ENCODE results near the gene RDH14.
A peak's percentile ranks its signal among the peaks of the same experiment; 100 is the strongest.

Gene RDH14

DNA sequence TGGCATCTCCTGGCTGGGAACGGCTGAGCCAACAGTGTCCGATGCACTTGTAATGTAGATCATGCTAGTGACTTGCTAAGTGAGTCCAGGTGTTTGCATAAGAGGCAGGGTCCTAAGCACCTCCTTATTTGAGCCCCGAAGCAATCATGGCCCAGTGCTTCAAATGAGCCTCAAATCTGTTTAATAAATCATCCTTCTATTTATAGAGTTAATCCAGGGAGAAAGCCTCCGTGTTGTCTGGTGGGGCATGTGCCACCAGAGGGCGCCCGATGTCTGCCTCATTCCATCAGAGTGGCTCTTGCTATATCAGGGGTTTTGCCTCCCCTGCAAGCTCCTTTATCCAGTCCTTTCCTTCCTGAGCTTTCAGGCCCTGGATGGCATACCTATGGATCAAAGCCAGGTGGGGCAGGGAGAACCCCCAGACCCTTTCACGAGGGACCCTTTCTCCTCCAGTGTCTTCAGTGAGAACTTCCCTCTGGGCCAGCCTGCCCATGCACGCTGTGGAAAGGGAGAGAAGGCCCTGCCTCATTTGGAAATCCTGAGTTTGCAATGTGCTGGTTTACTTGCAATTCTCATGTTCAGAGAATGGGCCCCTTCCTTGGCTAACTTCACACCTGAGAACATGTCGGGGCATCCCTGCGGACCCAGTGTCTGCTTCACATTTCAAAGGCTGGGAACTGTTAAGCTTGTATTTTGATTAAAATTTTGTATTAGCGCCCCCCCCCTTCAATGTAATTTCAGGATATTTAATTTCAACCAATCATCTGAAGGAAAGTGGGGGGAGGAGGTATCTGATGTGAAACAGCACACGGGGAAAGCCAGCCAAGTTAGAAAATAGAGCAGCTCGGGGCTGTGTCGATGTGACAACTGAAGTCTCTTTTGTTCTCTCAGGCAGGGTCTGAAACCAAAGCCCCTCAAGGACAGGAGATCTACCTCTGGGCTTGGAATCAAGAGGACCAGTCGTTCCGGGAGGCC is 39.7 kb downstream of the RDH14 start:
- Histone ChIP-seq H3K27me3 (ENCODE audit: low read depth, low read length) (no peaks in the 10 kb centered on the region), H3K27ac (ENCODE audit: low read length) (no peak overlapping the region), H3K9me3 (ENCODE audit: control insufficient read depth in 1 of 2, low read length in 2 of 2) (no peaks in the 10 kb centered on the region), H3K4me1 (ENCODE audit: control insufficient read depth in 1 of 2, insufficient read depth in 2 of 2, low read length in 2 of 2) (peaks cover 0 to 27% of the 10 kb centered on the region in 2 donors), H3K36me3 (ENCODE audit: control insufficient read depth in 1 of 2, insufficient read depth in 2 of 2, low read length in 2 of 2) (no peaks in the 10 kb centered on the region), H3K4me3 (ENCODE audit: low read depth in 1 of 2, low read length in 2 of 2) (no peak overlapping the region)

DNA sequence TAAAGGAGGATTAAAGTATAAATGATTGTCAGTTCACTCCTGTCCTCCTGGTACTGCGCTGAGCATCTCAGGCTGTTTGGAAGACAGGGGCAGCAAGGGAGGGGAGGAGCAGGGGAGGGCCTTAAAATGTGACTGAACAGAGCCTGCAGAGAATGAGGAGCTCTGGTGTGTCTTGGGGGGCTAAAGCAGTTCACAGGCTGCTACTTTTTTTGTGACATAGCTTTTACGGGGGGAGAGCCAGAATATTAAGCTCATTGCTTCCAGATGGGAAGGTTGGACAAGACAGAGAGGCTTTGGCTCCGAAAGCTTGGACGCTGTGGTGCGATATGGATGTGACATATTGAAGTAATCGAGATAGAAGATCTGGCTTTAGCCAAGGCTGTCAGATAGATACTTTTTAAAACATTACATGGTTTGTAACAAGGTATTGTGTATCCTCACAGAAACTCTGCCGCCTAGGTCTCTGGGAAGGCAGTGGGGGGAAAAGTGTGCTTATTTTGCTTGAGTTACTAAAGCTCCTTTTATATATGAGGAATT is 40.5 kb downstream of the RDH14 start:
- H3K27ac ChIP-seq (ENCODE audit: low read length): no peak overlapping the region

DNA sequence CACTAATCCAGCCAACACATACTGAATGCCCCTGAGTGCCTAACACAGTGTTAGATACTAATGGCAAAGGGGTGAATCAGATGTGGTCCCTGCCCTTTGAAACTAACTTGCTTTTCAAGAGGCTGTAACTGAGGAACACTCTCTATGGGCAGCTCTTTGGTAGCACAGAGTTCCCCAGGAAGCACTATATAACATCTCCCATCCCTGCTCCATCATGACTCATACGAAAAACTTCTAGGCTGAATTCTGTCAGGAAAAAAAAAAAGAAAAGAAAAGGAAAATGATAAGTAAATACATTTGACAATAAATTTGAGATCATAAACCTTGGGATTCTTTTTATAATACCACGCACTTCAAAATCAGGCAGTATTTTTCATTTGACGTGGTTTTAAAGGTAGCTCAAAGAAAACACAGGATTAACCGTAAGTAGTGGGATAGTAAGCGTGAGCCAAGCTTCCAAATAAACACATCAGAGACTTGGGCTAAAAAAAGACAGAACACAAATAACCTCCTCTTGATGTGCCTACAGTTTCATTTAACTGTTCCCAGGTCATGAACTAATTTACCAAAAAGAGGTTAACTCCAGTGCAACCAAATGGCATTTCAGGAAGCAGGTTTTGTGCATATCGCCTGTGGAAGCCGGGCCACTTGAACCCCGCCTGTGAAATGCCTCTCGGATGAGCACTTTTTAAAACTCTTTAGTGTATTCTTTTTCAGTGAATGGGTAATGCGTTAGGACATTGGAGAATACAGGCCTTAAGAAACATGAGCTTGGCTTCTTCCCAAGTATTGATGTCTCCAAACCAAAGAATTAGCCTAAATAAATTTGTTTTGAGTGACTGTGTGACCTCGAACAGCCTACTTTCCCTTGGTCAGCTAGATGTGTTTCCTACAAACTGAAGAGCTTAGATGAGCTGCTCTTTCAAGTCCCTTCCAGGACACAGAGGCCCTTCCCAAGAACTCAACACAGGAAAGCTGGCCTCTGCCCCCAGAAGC is 42.0 kb downstream of the RDH14 start:
- Histone ChIP-seq H3K36me3 (ENCODE audit: control insufficient read depth in 1 of 2, insufficient read depth in 2 of 2, low read length in 2 of 2) (no peaks in the 10 kb centered on the region), H3K4me1 (ENCODE audit: control insufficient read depth in 1 of 2, insufficient read depth in 2 of 2, low read length in 2 of 2) (peaks cover 0 to 38% of the 10 kb centered on the region in 2 donors), H3K4me3 (ENCODE audit: low read depth in 1 of 2, low read length in 2 of 2) (no peak overlapping the region), H3K9me3 (ENCODE audit: control insufficient read depth in 1 of 2, low read length in 2 of 2) (no peaks in the 10 kb centered on the region), H3K27me3 (ENCODE audit: low read depth, low read length) (no peaks in the 10 kb centered on the region), H3K27ac (ENCODE audit: low read length) (peak overlapping the region; percentile 26)

More for the DNA sequence above, 40.5 kb downstream of the RDH14 start:
- Histone ChIP-seq H3K27me3 (ENCODE audit: low read depth, low read length) (no peaks in the 10 kb centered on the region), H3K9me3 (ENCODE audit: control insufficient read depth in 1 of 2, low read length in 2 of 2) (no peaks in the 10 kb centered on the region), H3K36me3 (ENCODE audit: control insufficient read depth in 1 of 2, insufficient read depth in 2 of 2, low read length in 2 of 2) (no peaks in the 10 kb centered on the region), H3K4me3 (ENCODE audit: low read depth in 1 of 2, low read length in 2 of 2) (no peak overlapping the region), H3K4me1 (ENCODE audit: control insufficient read depth in 1 of 2, insufficient read depth in 2 of 2, low read length in 2 of 2) (peaks cover 0 to 34% of the 10 kb centered on the region in 2 donors)

DNA sequence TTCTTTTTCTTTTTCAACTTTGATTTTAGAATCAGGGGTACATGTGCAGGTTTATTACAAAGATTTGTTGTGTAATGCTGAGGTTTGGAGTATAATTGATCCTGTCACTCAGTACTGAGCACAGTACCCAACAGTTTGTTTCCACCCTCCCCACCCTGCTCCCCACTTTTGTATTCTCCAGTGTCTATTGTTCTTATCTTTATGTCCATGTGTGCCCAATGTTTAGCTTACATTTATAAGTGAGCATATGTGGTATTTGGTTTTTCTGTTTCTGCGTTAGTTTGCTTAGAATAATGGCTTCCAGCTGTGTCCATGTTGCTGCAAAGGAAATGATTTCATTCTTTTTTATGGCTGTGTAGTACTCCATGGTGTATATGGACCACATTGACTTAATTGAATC is 43.1 kb downstream of the RDH14 start:
- no peaks in the 10 kb centered on the region for H3K27me3 ChIP-seq (ENCODE audit: low read depth, low read length)
- H3K36me3 ChIP-seq (ENCODE audit: control insufficient read depth in 1 of 2, insufficient read depth in 2 of 2, low read length in 2 of 2): no peaks in the 10 kb centered on the region
- no peaks in the 10 kb centered on the region for H3K9me3 ChIP-seq (ENCODE audit: control insufficient read depth in 1 of 2, low read length in 2 of 2)
- no peak overlapping the region for H3K4me3 ChIP-seq (ENCODE audit: low read depth in 1 of 2, low read length in 2 of 2)
- no peak overlapping the region for H3K27ac ChIP-seq (ENCODE audit: low read length)
- peaks cover 0 to 38% of the 10 kb centered on the region in 2 donors for H3K4me1 ChIP-seq (ENCODE audit: control insufficient read depth in 1 of 2, insufficient read depth in 2 of 2, low read length in 2 of 2)

DNA sequence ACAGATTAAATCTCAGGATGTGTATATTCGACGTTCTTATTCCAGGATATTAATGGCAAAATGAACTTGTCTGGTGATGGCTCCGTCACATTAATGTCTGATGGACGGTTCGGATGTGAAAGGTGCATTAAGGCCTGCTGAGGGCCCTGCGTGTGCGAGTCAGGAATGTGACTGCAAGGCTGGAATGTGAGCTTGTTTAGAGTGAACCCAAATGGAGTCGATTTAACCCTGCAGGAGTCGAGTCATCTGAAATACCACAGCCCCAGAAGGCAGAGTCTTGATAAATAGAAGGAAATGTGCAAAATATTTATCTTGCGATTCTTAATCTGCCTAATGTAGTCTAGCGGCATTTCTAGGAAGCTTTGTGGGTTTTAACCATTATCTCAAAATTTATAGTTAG is 44.3 kb downstream of the RDH14 start:
- H3K4me1 ChIP-seq (ENCODE audit: control insufficient read depth in 1 of 2, insufficient read depth in 2 of 2, low read length in 2 of 2): peaks cover 0 to 38% of the 10 kb centered on the region in 2 donors
- H3K27me3 ChIP-seq (ENCODE audit: low read depth, low read length): no peaks in the 10 kb centered on the region
- no peaks in the 10 kb centered on the region for H3K9me3 ChIP-seq (ENCODE audit: control insufficient read depth in 1 of 2, low read length in 2 of 2)
- H3K27ac ChIP-seq (ENCODE audit: low read length): no peak overlapping the region
- no peaks in the 10 kb centered on the region for H3K36me3 ChIP-seq (ENCODE audit: control insufficient read depth in 1 of 2, insufficient read depth in 2 of 2, low read length in 2 of 2)
- H3K4me3 ChIP-seq (ENCODE audit: low read depth in 1 of 2, low read length in 2 of 2): no peak overlapping the region

DNA sequence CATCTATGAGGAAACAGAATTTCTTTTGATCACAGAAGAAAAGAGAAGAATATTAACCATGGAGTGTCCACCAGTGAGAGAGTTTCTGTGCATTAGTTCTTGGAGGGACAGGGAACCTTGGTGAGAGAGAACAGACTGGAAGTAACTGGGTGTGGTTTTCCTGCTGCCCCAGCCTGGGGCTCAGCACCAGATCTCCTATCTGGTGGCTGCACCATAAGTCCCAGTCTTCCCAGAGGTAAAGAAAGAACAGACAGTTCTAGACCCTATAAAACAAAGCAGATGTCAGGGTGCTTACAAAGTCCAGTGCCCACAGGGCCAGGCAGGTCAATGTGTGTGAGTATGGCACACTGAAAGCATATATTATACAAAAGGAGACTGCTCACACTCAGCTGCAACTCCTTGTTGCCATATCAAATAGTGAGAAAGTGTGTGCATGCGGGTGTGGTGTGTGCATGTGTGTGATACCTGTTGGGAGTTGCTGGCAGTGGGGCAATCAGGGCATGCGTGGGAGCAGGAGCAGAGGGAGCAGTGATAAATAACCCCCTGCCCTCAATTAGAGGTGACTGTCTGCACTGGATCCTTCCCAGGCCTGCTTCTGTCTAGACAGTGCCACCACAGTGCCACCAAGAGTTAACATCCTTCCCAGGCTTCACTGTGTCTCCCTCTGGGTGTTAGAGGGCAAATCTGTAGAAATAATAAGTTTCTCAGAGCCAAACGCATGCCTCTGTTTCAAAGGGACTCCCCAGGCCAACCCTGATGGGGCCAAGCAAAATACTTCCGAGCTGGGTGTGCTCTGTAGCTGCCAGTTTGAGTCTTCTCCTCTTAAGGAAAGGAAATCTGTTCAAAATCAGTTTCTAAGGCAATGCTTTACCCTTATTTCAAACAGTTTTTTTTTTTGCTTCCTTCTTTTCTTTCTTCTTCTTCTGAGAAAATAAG is 45.7 kb downstream of the RDH14 start:
- Histone ChIP-seq H3K36me3 (ENCODE audit: control insufficient read depth in 1 of 2, insufficient read depth in 2 of 2, low read length in 2 of 2) (no peaks in the 10 kb centered on the region), H3K27me3 (ENCODE audit: low read depth, low read length) (no peaks in the 10 kb centered on the region), H3K4me1 (ENCODE audit: control insufficient read depth in 1 of 2, insufficient read depth in 2 of 2, low read length in 2 of 2) (peaks cover 0 to 27% of the 10 kb centered on the region in 2 donors), H3K4me3 (ENCODE audit: low read depth in 1 of 2, low read length in 2 of 2) (no peak overlapping the region), H3K9me3 (ENCODE audit: control insufficient read depth in 1 of 2, low read length in 2 of 2) (no peaks in the 10 kb centered on the region), H3K27ac (ENCODE audit: low read length) (no peak overlapping the region)

DNA sequence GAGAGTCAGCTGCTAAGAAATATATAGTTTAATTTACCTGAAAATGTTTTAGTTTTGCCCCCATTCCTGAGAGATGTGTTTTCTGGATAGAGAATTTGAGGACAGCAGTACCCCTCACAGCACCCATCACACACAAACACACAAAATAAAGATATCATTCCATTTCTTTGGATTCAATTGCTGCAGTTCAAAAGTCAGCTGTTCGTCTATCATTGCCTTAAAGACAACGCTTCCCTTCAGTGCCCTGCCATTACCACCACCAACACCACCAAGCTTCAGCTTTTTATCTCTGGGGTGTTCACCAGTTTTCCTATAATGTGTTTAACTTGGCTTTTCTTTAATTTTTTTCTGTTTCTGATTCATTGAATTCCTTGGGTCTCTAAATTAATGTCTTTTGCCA is 49.7 kb downstream of the RDH14 start:
- Histone ChIP-seq H3K27ac (ENCODE audit: low read length) (no peak overlapping the region), H3K36me3 (ENCODE audit: control insufficient read depth in 1 of 2, insufficient read depth in 2 of 2, low read length in 2 of 2) (no peaks in the 10 kb centered on the region), H3K27me3 (ENCODE audit: low read depth, low read length) (no peaks in the 10 kb centered on the region), H3K4me3 (ENCODE audit: low read depth in 1 of 2, low read length in 2 of 2) (no peak overlapping the region), H3K4me1 (ENCODE audit: control insufficient read depth in 1 of 2, insufficient read depth in 2 of 2, low read length in 2 of 2) (peaks cover 0 to 12% of the 10 kb centered on the region in 2 donors), H3K9me3 (ENCODE audit: control insufficient read depth in 1 of 2, low read length in 2 of 2) (no peaks in the 10 kb centered on the region)

DNA sequence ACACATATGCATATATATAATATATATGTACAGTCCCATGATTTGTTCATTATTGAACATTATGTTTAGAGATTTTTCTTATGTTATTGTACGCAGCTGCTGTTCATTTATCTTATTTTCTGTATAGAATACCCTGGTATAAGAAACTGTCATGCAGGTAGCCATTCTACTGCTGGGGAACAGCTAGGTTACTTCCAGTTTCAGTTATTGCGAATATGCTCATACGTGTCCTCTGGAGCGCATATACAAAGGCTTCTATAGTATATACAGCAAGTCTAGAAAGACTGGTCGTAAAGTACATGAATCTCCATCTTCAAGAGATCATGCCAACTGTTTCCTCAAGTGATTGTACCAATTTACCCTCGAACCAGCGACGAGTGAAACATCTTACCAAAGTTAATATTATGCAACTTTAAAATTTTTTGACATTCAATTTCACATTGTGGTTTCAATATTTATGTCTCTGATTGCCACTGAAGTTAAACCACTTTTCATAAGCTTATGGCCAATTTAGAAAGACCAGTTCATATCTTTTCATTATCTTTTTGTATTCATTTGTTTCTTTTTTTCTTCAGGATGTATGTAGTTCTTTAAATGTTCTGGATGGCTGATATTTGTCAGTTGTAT is 53.5 kb downstream of the RDH14 start:
- Histone ChIP-seq H3K36me3 (ENCODE audit: control insufficient read depth in 1 of 2, insufficient read depth in 2 of 2, low read length in 2 of 2) (no peaks in the 10 kb centered on the region), H3K4me1 (ENCODE audit: control insufficient read depth in 1 of 2, insufficient read depth in 2 of 2, low read length in 2 of 2) (no peaks in the 10 kb centered on the region), H3K9me3 (ENCODE audit: control insufficient read depth in 1 of 2, low read length in 2 of 2) (no peaks in the 10 kb centered on the region), H3K27ac (ENCODE audit: low read length) (no peak overlapping the region), H3K27me3 (ENCODE audit: low read depth, low read length) (no peaks in the 10 kb centered on the region), H3K4me3 (ENCODE audit: low read depth in 1 of 2, low read length in 2 of 2) (no peak overlapping the region)

DNA sequence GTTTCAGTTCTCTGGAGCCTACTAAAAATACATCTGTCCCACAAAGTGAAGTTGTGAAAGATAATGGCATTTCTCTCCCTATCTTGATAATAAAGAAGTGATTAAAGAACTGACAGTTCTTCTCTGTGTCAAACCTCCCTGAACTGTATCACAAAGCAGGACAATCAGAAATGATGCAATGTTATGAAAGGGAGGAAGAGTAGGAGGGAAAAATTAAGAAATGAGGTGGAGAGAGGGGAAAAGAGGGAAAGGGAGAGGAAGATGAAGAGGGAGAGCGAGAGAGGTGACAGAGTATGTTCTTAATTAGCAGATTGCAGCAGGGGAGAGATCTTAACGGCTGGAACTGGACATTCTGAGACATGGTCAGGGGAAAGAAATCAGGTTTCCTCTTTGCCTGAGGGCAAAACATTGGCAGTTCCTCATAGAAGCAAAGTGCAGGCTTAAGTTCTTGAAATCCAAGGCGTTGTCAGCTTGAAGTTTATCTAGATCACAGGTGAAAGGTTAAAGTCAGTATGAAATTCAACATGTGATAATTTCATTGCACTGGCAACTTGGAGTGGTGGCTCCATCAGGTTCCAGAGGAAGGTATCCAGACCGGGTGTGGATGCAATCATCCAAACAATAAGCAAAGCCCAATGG is 54.6 kb downstream of the RDH14 start:
- Histone ChIP-seq H3K9me3 (ENCODE audit: control insufficient read depth in 1 of 2, low read length in 2 of 2) (no peaks in the 10 kb centered on the region), H3K27ac (ENCODE audit: low read length) (no peak overlapping the region), H3K4me3 (ENCODE audit: low read depth in 1 of 2, low read length in 2 of 2) (no peak overlapping the region), H3K4me1 (ENCODE audit: control insufficient read depth in 1 of 2, insufficient read depth in 2 of 2, low read length in 2 of 2) (no peaks in the 10 kb centered on the region), H3K36me3 (ENCODE audit: control insufficient read depth in 1 of 2, insufficient read depth in 2 of 2, low read length in 2 of 2) (no peaks in the 10 kb centered on the region), H3K27me3 (ENCODE audit: low read depth, low read length) (no peaks in the 10 kb centered on the region)

Data from muscle layer of duodenum (tissue), 2 donors.